ENCODE data around the gene ZFHX2.
A peak's percentile ranks its signal among the peaks of the same experiment; 100 is the strongest.

ZFHX2 gene

DNA sequence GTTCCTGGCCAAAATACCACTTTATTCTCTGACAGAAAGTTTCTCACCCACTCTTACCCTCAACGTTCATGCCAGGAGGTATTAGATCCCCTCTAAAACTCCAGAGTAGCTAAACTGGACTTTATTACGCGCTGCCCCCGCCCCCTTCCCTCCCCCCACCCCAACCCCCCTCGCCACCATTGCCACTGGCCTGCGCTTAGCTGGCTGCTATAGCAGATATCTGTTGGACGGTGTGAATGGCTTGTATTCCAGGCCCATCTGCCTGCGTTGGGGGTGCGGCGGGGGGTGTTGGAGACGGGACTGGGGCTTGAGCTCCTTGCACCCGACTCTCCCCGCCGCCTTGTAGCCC is 3.9 kb upstream of the ZFHX2 start:
- Histone ChIP-seq H3K4me1 (no peaks in the 10 kb centered on the region; the same call in 1 of the 2 replicates), H3K4me3 (ENCODE audit: low read depth, low read length) (peak overlapping the region; percentile 73), H3K36me3 (peaks cover 12% of the 10 kb centered on the region), H3K9me3 (no peaks in the 10 kb centered on the region), H3K27me3 (no peaks in the 10 kb centered on the region)
- TF ChIP-seq, protein P1, sequence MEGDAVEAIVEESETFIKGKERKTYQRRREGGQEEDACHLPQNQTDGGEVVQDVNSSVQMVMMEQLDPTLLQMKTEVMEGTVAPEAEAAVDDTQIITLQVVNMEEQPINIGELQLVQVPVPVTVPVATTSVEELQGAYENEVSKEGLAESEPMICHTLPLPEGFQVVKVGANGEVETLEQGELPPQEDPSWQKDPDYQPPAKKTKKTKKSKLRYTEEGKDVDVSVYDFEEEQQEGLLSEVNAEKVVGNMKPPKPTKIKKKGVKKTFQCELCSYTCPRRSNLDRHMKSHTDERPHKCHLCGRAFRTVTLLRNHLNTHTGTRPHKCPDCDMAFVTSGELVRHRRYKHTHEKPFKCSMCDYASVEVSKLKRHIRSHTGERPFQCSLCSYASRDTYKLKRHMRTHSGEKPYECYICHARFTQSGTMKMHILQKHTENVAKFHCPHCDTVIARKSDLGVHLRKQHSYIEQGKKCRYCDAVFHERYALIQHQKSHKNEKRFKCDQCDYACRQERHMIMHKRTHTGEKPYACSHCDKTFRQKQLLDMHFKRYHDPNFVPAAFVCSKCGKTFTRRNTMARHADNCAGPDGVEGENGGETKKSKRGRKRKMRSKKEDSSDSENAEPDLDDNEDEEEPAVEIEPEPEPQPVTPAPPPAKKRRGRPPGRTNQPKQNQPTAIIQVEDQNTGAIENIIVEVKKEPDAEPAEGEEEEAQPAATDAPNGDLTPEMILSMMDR (IDR thresholded peaks at IDR 0.05; ENCODE audit: low read depth, low read length): no peak
- DNase-seq: no peak

DNA sequence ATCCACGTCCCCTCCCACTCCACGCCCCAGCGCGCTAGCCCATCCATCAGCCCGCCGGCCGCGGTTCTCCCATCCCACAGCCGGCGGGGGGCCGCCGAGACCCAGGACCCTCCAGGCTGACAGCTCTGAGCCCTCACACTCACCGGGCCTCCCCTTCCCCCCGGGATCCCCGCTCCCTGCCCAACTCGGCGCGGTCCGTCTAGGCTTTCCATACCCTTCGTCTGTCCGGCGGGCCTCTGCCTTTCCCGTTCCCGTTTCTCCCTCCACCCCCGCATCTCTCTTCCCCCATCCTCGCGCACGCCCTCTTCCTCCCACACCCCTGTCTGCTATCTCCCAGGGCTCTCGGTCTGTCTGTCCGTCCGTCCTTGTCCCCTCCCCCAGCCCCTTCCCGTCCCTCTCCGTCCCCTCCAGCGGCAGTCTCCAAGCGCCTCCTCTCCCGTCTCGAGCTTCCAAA is 726 bp downstream of the ZFHX2 start:
- H3K4me1 ChIP-seq: no peaks in the 10 kb centered on the region
- peak overlapping the region; percentile 94 for H3K4me3 ChIP-seq (ENCODE audit: low read depth, low read length)
- DNase-seq: no peak
- TF ChIP-seq, protein P1 (IDR thresholded peaks at IDR 0.05; ENCODE audit: low read depth, low read length): no peak
- H3K36me3 ChIP-seq: no peaks in the 10 kb centered on the region
- H3K27me3 ChIP-seq: no peaks in the 10 kb centered on the region
- no peaks in the 10 kb centered on the region for H3K9me3 ChIP-seq

DNA sequence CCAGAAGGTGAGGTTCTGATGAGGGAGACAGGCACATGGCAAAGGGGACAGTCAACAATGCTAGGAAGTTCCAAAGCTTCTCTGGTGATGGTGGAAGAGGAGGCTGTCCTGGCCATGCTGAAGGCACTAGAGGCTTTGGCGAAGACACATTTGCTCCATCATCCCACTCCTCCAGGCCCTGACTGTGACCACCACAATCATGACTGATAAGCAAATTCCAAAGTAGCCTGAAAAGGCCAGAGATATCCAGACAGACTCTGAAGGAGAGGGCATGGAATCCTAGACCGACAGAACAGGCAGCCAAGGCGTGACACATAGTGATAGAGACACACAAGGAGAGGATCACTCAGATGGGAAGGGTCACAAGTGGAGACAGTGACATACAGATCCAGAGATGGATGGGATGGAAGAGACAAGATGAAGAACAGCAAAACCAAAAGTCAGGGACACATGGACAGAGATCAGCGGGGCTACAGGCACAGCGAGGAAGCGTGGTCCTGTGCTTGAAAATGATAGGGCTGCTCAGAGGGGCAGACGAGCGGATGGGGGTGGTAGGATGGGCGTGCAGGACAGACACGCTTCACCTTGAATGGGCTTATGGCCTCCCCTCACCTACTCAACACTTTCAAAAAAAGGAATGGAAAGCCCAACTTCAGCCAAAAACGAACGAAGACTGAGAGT is 1.3 kb downstream of the ZFHX2 start:
- DNase-seq: no peak
- TF ChIP-seq, protein P1 (IDR thresholded peaks at IDR 0.05; ENCODE audit: low read depth, low read length): no peak
- H3K27me3 ChIP-seq: no peaks in the 10 kb centered on the region
- H3K9me3 ChIP-seq: no peaks in the 10 kb centered on the region
- peak overlapping the region; percentile 94 for H3K4me3 ChIP-seq (ENCODE audit: low read depth, low read length)
- no peaks in the 10 kb centered on the region for H3K36me3 ChIP-seq
- H3K4me1 ChIP-seq: peaks cover under 1% of the 10 kb centered on the region

DNA sequence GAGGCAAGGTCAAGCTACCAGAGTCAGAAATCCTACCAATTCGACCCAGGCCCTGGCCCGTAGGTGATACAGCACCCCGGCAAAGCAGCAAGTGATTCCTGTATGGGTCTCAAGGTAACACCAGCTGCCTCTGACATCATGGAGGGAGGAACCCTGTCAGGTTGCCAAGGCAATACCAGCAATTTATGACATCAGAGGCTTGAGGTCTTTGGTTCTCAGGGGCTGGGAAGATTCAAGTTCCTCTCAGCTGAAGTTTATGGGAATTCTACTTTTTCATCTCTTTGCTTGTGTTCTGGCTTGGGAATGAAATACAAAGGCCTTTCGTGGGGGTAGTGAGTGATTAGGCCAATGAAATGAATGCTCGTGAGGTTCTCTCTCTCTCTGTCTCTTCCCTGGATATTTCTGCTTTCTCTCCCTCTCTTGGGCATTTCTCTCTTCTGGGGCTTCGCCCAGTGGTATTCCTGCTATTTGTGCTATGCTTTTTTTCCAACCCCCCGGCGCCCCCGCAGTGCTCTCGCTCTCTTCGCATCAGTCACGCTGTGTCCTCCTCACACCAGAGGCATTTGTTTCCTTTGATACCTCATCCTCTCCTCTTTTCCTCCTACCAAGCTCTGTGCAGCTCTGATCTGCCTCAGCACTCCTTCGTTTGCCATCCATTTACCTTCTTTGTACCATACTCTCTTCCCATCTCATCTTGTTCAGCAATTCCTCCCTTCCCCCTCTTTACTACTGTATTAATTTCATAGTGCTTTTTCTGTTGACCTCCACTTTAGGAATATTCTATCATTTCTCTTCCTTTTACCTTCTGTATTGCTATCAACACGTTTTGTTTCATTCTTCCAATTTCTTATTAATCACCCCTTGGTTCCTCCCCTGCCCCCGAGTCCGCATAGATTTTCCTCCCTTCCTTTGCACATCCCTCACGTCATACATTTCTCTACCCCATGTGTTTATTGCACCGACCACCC is 2.9 kb downstream of the ZFHX2 start:
- H3K4me1 ChIP-seq: peaks cover 11% of the 10 kb centered on the region
- H3K9me3 ChIP-seq: no peaks in the 10 kb centered on the region
- H3K4me3 ChIP-seq (ENCODE audit: low read depth, low read length): no peak overlapping the region
- TF ChIP-seq, protein P1 (IDR thresholded peaks at IDR 0.05; ENCODE audit: low read depth, low read length): no peak
- H3K27me3 ChIP-seq: no peaks in the 10 kb centered on the region
- no peaks in the 10 kb centered on the region for H3K36me3 ChIP-seq
- no peak for DNase-seq

DNA sequence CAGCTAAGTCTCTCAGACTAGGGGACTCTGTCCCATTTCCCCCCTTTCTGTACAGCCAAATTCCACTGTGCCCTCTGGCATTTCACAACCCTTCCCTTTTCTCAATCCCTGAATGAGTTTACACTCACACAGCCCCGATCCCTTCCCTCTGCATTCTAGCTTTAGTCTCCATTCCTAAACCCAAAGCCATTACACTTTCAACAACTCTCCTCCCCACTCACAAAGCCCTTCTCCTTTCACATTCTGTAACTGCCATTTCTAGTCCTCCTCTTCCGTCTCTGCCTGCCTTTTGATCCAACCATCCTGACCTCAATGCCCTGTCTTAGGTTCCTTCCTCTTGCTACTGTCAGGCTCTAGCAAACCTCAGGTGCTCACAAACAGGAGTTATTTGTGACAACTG is 3.6 kb downstream of the ZFHX2 start:
- H3K4me1 ChIP-seq: peaks cover 11% of the 10 kb centered on the region
- H3K4me3 ChIP-seq (ENCODE audit: low read depth, low read length): no peak overlapping the region
- TF ChIP-seq, protein P1 (IDR thresholded peaks at IDR 0.05; ENCODE audit: low read depth, low read length): no peak
- no peaks in the 10 kb centered on the region for H3K9me3 ChIP-seq
- H3K27me3 ChIP-seq: no peaks in the 10 kb centered on the region
- no peak for DNase-seq
- no peaks in the 10 kb centered on the region; the same call in 1 of the 2 replicates for H3K36me3 ChIP-seq
